GM19193 (cell line): ENCODE measurements around the gene PTPRT.

Source experiments
- POLR2A ChIP-seq: IDR thresholded peaks from 4 replicates; pipeline ENCODE4 v1.6.1; 2011; ENCODE audit not compliant: insufficient read depth, insufficient read length; ENCODE audit errors: extremely low read depth

Gene PTPRT

DNA sequence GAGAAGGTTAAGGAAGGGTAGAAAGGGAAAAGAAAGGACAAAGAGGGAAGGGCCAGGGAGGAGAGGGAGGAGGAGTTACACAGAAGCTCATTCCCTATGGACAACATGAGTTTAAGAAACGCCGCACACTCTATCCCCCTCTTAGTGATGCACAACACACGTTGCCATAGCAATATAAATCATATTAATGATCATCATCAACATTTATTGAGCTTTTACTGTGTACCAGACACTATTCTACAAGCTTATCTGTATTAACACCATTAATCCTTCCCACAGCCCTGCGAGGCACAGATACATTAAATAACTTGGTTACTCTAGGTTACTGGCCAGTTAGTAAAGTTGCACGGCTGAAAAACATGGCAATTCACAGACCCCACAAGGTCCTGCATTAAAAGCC lies 234.8 kb downstream of the PTPRT start:
- no peak for TF ChIP-seq POLR2A

GRCh38 chr20:42949950-42950349 lies 239.8 kb downstream of the PTPRT start:
- no peak for TF ChIP-seq POLR2A

- no peak for TF ChIP-seq POLR2A
These were observed 244.3 kb downstream of the PTPRT start for GRCh38 chr20:42945234-42945994.

- no peak for TF ChIP-seq POLR2A
These were observed 248.1 kb downstream of the PTPRT start for GRCh38 chr20:42941629-42942028.

DNA sequence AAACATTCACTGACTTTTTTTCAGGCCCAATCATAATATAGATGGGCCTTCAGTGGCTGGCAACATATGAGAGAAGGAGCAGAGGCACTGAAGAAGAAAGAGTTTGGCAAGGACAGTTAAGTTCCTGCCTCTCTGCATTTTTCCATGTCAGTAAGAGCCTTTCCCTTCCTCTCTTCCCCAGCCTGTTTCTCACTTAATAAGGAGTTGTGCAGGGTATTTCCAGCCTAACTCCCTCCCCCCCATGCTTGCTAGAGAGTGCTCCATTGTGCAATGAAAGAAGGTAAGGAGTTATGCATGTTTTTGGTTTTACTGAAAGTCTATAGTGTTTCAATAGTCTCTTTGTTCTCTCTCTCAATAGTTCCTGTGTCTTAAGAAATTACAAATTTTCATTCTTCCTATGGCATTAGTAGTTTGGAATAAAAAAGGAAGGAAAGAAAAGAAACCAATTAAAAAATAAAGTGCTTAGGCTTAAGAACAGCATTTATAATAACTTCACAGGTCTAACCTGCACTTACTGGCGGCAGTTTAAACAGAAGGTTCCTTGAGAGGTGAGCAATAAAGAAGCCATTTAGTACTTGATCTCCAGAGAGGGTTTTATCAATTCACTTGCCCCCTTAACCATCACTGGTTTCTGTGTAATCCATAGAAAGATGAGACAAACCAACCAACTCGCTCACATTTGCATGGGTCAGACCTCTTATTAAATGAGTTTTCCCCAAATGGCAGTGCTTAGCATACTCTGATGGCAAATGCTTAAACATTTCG lies 251.1 kb downstream of the PTPRT start:
- no peak for TF ChIP-seq POLR2A

GRCh38 chr20:42936482-42936881 lies 253.2 kb downstream of the PTPRT start:
- no peak for TF ChIP-seq POLR2A

- TF ChIP-seq POLR2A, result no peak
These were observed 265.5 kb downstream of the PTPRT start for GRCh38 chr20:42924215-42924614.

- no peak for TF ChIP-seq POLR2A
These were observed 266.3 kb downstream of the PTPRT start for GRCh38 chr20:42923348-42923918.

DNA sequence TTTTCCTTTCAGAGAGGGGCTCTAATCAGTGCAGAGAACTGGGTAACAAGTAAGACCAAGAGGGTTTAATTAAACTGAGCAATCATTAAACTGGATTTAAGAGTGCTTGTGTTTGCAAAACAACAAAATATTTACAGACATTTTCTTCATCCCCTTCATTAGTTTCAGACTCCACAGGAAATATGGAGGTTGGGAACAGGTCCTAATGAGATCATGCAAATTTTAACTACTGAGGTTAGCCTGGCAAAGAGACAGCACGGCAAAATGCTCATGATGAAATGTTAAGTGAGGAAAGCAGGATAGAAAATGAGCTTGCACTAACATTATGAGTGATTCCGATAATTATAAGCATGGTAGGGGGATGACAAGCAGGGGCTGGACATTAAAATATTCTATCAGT lies 268.9 kb downstream of the PTPRT start:
- TF ChIP-seq POLR2A, result no peak

GRCh38 chr20:42919316-42919715 lies 270.4 kb downstream of the PTPRT start:
- TF ChIP-seq POLR2A, result no peak

- TF ChIP-seq POLR2A, result no peak
These were observed 274.6 kb downstream of the PTPRT start for GRCh38 chr20:42915081-42915480.

DNA sequence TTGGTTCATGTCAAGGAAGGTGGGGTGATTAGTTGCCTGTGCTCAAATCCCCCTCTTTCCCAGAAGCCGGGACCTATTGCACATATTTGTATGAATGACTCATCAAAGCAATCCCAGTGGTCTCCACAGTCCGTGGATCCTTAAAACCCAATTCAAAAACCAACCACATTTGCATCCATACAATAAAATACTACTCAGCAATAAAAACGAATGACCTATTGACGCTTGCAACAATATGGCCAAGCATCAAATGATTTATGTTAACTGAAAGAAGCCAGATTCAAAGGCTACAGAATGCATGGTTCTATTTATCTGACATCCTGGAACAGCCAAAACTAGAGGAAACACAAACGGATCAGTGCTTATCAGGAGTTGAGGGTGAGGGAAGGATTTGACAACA lies 275.4 kb downstream of the PTPRT start:
- TF ChIP-seq POLR2A, result no peak

GRCh38 chr20:42907730-42908129 lies 282.0 kb downstream of the PTPRT start:
- no peak for TF ChIP-seq POLR2A

- TF ChIP-seq POLR2A, result no peak
These were observed 283.6 kb downstream of the PTPRT start for GRCh38 chr20:42906120-42906519.

DNA sequence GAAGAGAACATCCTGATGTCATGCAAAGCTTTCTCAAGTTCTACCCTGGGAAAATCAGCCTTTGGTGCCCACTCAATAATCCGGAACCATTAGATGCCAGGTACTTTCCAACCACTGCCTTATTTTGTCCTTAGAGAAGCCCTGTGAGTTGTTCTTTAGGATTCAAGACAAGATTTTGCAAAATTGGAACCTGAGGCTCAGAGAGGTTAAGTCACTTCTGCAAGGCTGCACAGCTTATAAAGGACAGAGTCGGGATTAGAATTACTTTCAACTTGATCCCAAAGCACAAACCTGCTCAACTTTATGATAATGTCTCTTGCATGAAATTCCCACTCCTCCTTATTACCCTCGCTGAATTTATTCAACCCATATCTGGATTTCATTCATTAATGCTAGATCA lies 287.2 kb downstream of the PTPRT start:
- TF ChIP-seq POLR2A, result no peak
